Measurements from ENCODE around the gene CRYGS.
"Not testable (repeated sequence)": the region's sequence is repeated elsewhere in the genome, so short reads cannot be mapped to it uniquely, and the experiment has no call there.

Gene CRYGS

DNA sequence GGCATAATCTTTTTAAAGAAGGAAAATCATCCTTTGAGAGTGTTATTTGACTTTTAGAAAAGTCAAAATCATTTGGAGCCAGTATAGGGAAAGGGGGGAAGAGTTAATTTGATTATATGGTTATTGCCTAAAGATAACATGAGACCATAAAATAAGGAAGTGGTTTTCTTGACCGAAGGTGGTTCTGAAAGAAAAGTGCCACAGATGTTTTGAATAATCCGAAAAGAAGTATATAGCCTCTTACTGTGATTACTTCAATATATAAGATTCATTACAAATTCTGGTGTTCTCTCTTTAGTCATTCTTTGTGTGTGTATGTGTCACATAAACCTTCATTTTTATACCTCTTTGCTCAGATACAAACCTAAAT lies 27.4 kb upstream of the CRYGS start:
- ChIA-PET POLR2A (no interaction called here), CTCF (interaction anchor here (1.5 to 7.9 kb wide), 4 partner anchors 13 to 628 kb away, joined by 4 to 38 read pairs (median 23); no protein-coding TSS in a partner anchor)
- DNase-seq (ENCODE audit: extremely low spot score) = no peak
- TF ChIP-seq, protein P1, sequence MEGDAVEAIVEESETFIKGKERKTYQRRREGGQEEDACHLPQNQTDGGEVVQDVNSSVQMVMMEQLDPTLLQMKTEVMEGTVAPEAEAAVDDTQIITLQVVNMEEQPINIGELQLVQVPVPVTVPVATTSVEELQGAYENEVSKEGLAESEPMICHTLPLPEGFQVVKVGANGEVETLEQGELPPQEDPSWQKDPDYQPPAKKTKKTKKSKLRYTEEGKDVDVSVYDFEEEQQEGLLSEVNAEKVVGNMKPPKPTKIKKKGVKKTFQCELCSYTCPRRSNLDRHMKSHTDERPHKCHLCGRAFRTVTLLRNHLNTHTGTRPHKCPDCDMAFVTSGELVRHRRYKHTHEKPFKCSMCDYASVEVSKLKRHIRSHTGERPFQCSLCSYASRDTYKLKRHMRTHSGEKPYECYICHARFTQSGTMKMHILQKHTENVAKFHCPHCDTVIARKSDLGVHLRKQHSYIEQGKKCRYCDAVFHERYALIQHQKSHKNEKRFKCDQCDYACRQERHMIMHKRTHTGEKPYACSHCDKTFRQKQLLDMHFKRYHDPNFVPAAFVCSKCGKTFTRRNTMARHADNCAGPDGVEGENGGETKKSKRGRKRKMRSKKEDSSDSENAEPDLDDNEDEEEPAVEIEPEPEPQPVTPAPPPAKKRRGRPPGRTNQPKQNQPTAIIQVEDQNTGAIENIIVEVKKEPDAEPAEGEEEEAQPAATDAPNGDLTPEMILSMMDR (IDR thresholded peaks at IDR 0.05; ENCODE audit: control extremely low read depth, extremely low read depth, low read depth, missing control alignments) = no peak

DNA sequence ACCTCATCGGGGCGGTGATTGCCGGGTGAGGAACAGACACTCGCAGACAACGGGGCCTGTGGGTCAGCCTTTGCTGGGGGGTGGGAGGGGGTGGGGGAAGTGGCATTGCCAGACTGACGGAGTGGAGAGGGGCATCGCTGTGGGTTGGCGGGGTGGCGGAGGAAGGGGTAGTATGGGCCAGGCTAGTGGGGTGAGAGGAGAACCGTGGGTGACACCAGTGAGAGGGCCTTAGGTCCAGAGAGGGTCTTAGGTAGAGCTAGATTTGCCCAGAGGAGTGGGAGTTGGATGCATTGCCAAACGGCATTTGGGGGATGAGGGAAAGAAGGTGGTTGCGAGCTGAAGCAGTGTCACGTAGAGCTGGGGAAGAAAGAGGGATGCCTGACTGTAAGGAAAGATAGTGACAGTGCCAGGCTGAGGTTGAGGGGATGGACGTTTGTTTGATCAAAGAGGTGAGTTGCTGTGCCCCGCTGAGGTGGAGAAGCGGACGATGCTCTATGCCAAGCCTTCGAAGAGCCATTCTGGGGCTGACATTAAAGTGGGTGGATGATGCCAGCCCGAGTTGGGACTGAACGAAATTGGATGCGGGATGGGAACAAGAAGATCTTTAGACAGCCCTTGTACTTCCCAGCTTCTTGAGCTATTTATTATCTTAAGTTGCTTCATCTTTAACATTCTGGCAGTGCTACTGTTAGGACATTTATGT lies 26.9 kb upstream of the CRYGS start:
- CTCF ChIA-PET = interaction anchor here (0.9 to 7.9 kb wide), 7 partner anchors 14 to 628 kb away, joined by 3 to 38 read pairs (median 4); no protein-coding TSS in a partner anchor
- TF ChIP-seq, protein P1 (IDR thresholded peaks at IDR 0.05; ENCODE audit: control extremely low read depth, extremely low read depth, low read depth, missing control alignments) = no peak
- POLR2A ChIA-PET = interaction anchor here (0.8 to 1.3 kb wide), 7 partner anchors 30 to 633 kb away, joined by 3 to 7 read pairs (median 5); partner anchors contain the start of genes ETV5 and TRA2B
- DNase-seq (ENCODE audit: extremely low spot score) = no peak

DNA sequence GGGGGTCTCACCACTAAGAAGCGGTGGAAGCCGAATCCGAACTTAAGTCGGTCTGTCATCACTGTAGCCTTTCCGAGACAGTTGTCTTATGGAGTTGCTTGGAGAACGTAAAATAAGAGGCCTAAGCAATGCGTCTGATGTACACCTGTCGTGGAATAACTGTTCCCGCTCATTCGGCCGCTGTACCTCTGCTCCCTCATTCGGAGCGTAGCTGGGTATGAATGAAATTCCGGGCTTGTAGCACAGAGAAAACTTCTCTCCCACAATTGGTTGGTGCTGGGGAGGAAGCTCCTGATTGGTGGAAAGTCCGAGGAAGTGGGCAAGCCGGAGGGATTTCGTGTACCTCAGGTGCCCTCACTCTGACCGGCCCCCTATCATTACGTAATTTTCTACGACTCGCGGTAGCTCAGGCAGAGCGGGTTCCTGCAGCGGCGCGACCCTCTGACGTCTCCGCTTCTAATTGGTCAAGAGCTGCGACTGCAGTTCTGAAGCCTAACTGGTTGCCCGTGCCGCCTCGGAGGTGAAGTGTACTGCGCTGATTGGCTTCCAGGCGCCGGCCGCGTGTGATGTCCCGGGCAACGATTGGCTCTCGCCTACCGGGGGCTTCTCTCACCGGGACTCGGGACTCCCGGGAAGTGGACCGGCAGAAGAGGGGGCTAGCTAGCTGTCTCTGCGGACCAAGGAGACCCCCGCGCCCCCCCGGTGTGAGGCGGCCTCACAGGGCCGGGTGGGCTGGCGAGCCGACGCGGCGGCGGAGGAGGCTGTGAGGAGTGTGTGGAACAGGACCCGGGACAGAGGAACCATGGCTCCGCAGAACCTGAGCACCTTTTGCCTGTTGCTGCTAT lies 26.1 kb upstream of the CRYGS start, which contains the start of gene DNAJB11:
TSS of gene DNAJB11 (plus strand) at position 625 of the 845 bp plus-strand sequence. CDS start at position 803, 178 bp downstream.
- ChIA-PET POLR2A (interaction anchor here (0.7 to 1.3 kb wide), 13 partner anchors 13 to 643 kb away, joined by 3 to 7 read pairs (median 4); partner anchors contain the start of genes ETV5 and TRA2B), CTCF (interaction anchor here (0.9 to 7.9 kb wide), 11 partner anchors 10 to 627 kb away, joined by 3 to 38 read pairs (median 3); no protein-coding TSS in a partner anchor)
- DNase-seq (ENCODE audit: extremely low spot score) = peak; percentile 98
- TF ChIP-seq, protein P1 (IDR thresholded peaks at IDR 0.05; ENCODE audit: control extremely low read depth, extremely low read depth, low read depth, missing control alignments) = no peak

DNA sequence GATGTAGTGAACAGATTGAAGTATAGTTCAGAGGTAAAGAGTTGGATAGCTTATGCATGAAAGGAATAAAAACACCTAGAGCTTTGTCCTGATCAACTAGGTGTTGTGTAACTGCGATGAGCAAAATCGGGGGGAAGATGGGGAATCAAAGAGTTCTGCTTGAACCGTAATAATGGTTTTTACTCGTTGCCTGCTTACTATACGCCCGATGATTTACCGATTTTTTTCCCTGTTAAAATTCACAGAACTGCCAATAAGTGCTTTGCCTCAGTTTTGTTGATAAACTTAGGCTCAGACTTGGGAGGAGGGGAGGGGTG lies 25.6 kb upstream of the CRYGS start:
- ChIA-PET POLR2A (interaction anchor here (0.9 to 1.3 kb wide), 11 partner anchors 13 to 642 kb away, joined by 3 to 7 read pairs (median 5); partner anchors contain the start of genes ETV5 and TRA2B), CTCF (interaction anchor here (0.9 to 7.9 kb wide), 10 partner anchors 9 to 626 kb away, joined by 3 to 38 read pairs (median 3); no protein-coding TSS in a partner anchor)
- TF ChIP-seq, protein P1 (IDR thresholded peaks at IDR 0.05; ENCODE audit: control extremely low read depth, extremely low read depth, low read depth, missing control alignments) = no peak
- DNase-seq (ENCODE audit: extremely low spot score) = no peak

DNA sequence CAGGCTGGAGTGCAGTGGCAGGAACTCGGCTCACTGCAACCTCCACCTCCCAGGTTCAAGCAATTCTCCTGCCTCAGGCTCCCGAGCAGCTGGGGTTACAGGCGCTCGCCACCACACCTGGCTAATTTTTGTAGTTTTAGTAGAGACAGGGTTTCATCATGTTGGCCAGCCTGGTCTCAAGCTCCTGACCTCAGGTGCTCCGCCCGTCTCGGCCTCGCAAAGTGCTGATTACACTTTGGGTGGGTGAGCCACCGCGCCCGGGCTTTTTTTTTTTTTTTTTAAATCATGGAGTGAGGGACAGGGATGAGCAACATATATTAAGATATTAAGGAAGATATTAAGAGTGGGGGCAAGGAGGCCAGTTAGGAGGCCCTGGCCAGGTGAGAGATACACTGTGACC lies 25.2 kb upstream of the CRYGS start:
- POLR2A ChIA-PET = interaction anchor here (1.3 kb wide), 1 partner anchor 221 kb away, joined by 7 read pairs; no protein-coding TSS in a partner anchor
- not testable (repeated sequence) for DNase-seq (ENCODE audit: extremely low spot score)
- CTCF ChIA-PET = interaction anchor here (0.9 to 7.9 kb wide), 5 partner anchors 14 to 626 kb away, joined by 3 to 38 read pairs (median 5); no protein-coding TSS in a partner anchor

DNA sequence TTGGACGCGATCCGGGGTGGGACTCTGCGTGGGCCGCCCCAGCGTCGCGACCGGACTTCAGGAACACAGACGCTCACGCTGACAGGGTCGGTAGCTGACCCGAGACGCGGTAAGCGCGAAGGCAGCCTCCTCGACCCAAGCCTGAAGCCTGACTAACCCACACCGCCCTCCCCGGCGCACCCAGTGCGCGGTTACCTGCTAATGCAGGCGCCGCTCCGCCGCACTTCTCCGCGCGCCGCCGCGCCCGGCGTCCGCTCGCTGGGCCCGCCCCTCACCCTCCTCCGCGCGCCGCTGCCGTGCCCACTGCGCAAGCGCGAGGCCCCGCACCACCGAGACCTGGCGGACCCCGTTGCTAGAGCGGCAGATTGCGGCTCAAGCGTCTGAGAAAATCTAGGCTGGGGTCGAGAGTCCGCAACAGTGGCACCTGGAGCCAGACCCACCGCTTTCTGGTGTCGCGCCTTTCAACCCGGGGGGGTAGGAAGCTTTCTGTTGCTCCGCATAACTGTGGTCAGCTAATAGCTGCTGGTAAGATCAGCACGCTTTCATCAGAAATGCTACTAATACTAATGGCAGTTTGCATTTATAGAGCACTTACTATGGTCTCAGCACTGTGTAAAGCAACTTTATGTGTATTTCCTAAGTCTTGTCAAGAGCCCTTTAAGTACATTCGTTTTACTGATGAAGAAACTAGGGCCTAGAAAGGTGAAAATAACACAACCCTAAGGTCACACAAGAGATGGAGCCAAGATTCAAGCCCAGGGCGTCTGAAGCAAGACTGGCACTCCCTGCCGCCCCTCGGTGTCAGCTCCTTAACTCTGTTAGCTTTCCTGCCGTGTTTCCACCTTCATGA lies 23.1 kb upstream of the CRYGS start, which contains the start of gene TBCCD1:
TSS of gene TBCCD1 (minus strand) at position 268 of the 850 bp plus-strand sequence. CDS start 3,010 bp downstream, outside the sequence.
- peak; percentile 92 for DNase-seq (ENCODE audit: extremely low spot score)
- ChIA-PET CTCF (interaction anchor here (1.1 to 7.9 kb wide), 9 partner anchors 10 to 624 kb away, joined by 3 to 38 read pairs (median 4); no protein-coding TSS in a partner anchor), POLR2A (interaction anchor here (0.6 kb wide), 1 partner anchor 30 kb away, joined by 3 read pairs; no protein-coding TSS in a partner anchor)
- TF ChIP-seq, protein P1 (IDR thresholded peaks at IDR 0.05; ENCODE audit: control extremely low read depth, extremely low read depth, low read depth, missing control alignments) = no peak

Data from GM10248 (cell line).